K562 (cell line): ENCODE results near the gene LSM14B. TPM values are rescaled to one million over a fixed set of nuclear protein-coding genes. Genes with fewer than 3 reads are reported as not detected.

Experiments
- DPF2 ChIP-seq: fragments of 450-650 bp; IDR thresholded peaks from 2 replicates; pipeline ENCODE4 v1.6.1; 2016
- HMGN3 ChIP-seq: IDR thresholded peaks from 2 replicates; pipeline ENCODE4 v1.6.1; 2011; ENCODE audit warnings: borderline replicate concordance, low read depth, mild to moderate bottlenecking, mixed read lengths, low read length; ENCODE audit not compliant: insufficient read length; ENCODE audit errors: extremely low read depth
- HOXB6 ChIP-seq: fragments of 250-450 bp; sonication (Bioruptor Pico); IDR thresholded peaks from 2 replicates; pipeline ENCODE4 v1.5.1; 2022; ENCODE audit warnings: mild to moderate bottlenecking, borderline replicate concordance
- KAT7 ChIP-seq: sonication (generic); formaldehyde crosslinking; IDR thresholded peaks from 2 replicates; pipeline ENCODE4 v1.8.0; 2022; ENCODE audit warnings: missing genetic modification reagents, mild to moderate bottlenecking, borderline replicate concordance
- MED1 ChIP-seq: sonication (generic); formaldehyde crosslinking; IDR thresholded peaks from 2 replicates; pipeline ENCODE4 v1.8.1; 2023; ENCODE audit warnings: missing genetic modification reagents, borderline replicate concordance
- NR4A1 ChIP-seq, 2 experiments: fragments of 250-450 bp in 1 of 2; fragments of 450-650 bp in 1 of 2; sonication (Bioruptor Pico) in 1 of 2; IDR thresholded peaks; 2 replicates each; pipeline versions ENCODE4 v1.4.0 to v1.6.1; 2016 to 2020; ENCODE audit warnings: mild to moderate bottlenecking in 2 of 2, missing compliant biosample characterization in 1 of 2, missing genetic modification characterization in 1 of 2, moderate library complexity in 1 of 2
- RBM34 ChIP-seq: fragments of 200-400 bp; formaldehyde crosslinking; IDR thresholded peaks from 2 replicates; pipeline ENCODE4 v1.6.1; 2018; ENCODE audit warnings: low read length, borderline replicate concordance; ENCODE audit not compliant: insufficient read depth
- SMARCA4 ChIP-seq: fragments of 450-650 bp; IDR thresholded peaks from 2 replicates; pipeline ENCODE4 v1.6.1; 2016
- SP2 ChIP-seq: IDR thresholded peaks from 2 replicates; pipeline ENCODE4 v1.6.1; 2011; ENCODE audit warnings: mild to moderate bottlenecking, low read depth, low read length, moderate library complexity; ENCODE audit not compliant: poor library complexity, severe bottlenecking; ENCODE audit errors: extremely low read depth
- STAT6 ChIP-seq: sonication (generic); formaldehyde crosslinking; IDR thresholded peaks from 2 replicates; pipeline ENCODE4 v1.8.1; 2023; ENCODE audit warnings: mild to moderate bottlenecking, missing genetic modification reagents
- ZBTB9 ChIP-seq: fragments of 450-650 bp; formaldehyde crosslinking; IDR thresholded peaks from 2 replicates; pipeline ENCODE4 v1.4.0; 2020; ENCODE audit warnings: mild to moderate bottlenecking, moderate library complexity
- ZNF23 ChIP-seq: fragments of 250-450 bp; sonication (Bioruptor Pico); IDR thresholded peaks from 2 replicates; pipeline ENCODE4 v1.4.0; 2020; ENCODE audit warnings: mild to moderate bottlenecking
- ZNF318 ChIP-seq, 2 experiments: fragments of 450-650 bp; IDR thresholded peaks; 2 replicates each; pipeline ENCODE4 v1.6.1; 2016; ENCODE audit warnings: mild to moderate bottlenecking in 2 of 2, borderline replicate concordance in 1 of 2, low read depth in 1 of 2, moderate library complexity in 1 of 2
- ZNF766 ChIP-seq: fragments of 200-800 bp; sonication (Bioruptor generic); conservative IDR thresholded peaks from 2 replicates; pipeline ENCODE4 v1.6.1; 2016; ENCODE audit warnings: missing genetic modification characterization, missing compliant biosample characterization
- polyA plus RNA-seq, 8 experiments: library from polyadenylated mRNA; depleted of rRNA in 4 of 8; stranded (reverse) in 5 of 8; unstranded in 3 of 8; fragments of >200 nt; fragmentation: Nextera tagmentation in 2 of 8; fragmentation: Illumina TruSeq in 1 of 8; extraction: Ambion mirVana in 2 of 8; extraction: Trizol in 1 of 8; gene quantifications; 2 replicates each; pipeline versions ENCODE4 v1.2.1 to v1.2.3, GENCODE V29; 2011 to 2014; ENCODE audit warnings: inconsistent platforms in 1 of 8, missing spikeins in 1 of 8
- total RNA-seq, 7 experiments: library from RNA; depleted of rRNA in 6 of 7; stranded (reverse); fragments of >200 nt in 6 of 7; fragmentation: Illumina TruSeq in 2 of 7; extraction: Trizol in 2 of 7; gene quantifications; 2 replicates each; pipeline versions ENCODE4 v1.2.1 to v1.2.3, GENCODE V29; 2011 to 2021; ENCODE audit warnings: low replicate concordance in 1 of 7

LSM14B gene
- total and polyA plus RNA-seq, 9 of the 15 experiments (the other 6 are each of a cell fraction or from before 2014, with no cell fraction given), result 0.66 to 36.0 (median 20.2) TPM

- TF ChIP-seq ZBTB9 (CRISPR knock-in tag) (no peak), MED1 (no peak), HOXB6 (CRISPR knock-in tag) (no peak), RBM34 (no peak), HMGN3 (peak; percentile 75), SP2 (no peak), SMARCA4 (no peak), STAT6 (CRISPR knock-in tag) (no peak), NR4A1 (CRISPR knock-in tag; IDR thresholded peaks at IDR 0.05) (no peak), NR4A1 (tag; IDR thresholded peaks at IDR 0.05) (no peak), DPF2 (no peak), ZNF766 (CRISPR knock-in tag) (0 out of 2 replicates have a peak, but pooled peaks have one; percentile 65), ZNF318 (IDR thresholded peaks at IDR 0.05; ENCODE audit: borderline replicate concordance in 1 of 2, low read depth in 1 of 2) (no peak), ZNF23 (CRISPR knock-in tag) (no peak), KAT7 (CRISPR knock-in tag) (no peak)
Observed at GRCh38 chr20:62143081-62143956, 21.0 kb downstream of the LSM14B start, which contains the start of the genes PSMA7 and SS18L1 (continued).
